Sigmoid colon (tissue), 4 donors: Measurements from ENCODE around the gene RPTOR.

Experiments
- POLR2A ChIP-seq, 2 donors: fragments of 450-650 bp; IDR thresholded peaks; one replicate each; pipeline ENCODE4 v1.6.1; 2016; ENCODE audit warnings: antibody characterized with exemption in 2 of 2, mild to moderate bottlenecking in 2 of 2, moderate library complexity in 2 of 2
- POLR2AphosphoS5 ChIP-seq, 4 donors: sonication (generic); formaldehyde crosslinking; IDR thresholded peaks; one replicate each; pipeline ENCODE4 v1.6.1; 2017; ENCODE audit warnings: antibody characterized with exemption in 4 of 4
- TF ChIP-seq, protein P1 (sequence below), 4 experiments: fragments of 450-650 bp in 3 of 4; fragments of 200-600 bp in 1 of 4; IDR thresholded peaks; one replicate each; pipeline ENCODE4 v1.5.1; 2016 to 2019; ENCODE audit warnings: antibody characterized with exemption in 4 of 4, mild to moderate bottlenecking in 3 of 4, moderate library complexity in 2 of 4

DNA sequence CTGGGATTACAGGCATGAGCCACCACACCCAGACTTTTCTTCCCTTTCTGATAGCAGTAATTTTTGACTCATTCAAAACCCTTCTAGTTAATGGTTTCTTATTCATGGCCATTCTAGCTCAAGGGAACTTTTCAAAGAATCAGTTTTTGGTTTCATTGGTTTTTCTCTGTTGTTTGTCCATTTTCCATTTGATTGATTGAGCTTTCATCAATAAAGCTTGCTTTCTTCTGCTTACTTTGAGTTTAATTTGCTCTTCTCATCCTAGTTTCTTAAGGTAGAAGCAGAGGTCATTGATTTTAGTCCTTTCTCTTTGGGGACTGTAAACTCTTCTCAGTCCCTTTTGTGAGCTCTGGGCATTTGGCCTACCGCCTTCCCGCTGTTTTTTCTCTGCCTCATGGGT lies 365.0 kb downstream of the RPTOR start:
- TF ChIP-seq POLR2A (IDR thresholded peaks at IDR 0.05) (no peak), POLR2AphosphoS5 (IDR thresholded peaks at IDR 0.05) (no peak)
- TF ChIP-seq, protein P1, sequence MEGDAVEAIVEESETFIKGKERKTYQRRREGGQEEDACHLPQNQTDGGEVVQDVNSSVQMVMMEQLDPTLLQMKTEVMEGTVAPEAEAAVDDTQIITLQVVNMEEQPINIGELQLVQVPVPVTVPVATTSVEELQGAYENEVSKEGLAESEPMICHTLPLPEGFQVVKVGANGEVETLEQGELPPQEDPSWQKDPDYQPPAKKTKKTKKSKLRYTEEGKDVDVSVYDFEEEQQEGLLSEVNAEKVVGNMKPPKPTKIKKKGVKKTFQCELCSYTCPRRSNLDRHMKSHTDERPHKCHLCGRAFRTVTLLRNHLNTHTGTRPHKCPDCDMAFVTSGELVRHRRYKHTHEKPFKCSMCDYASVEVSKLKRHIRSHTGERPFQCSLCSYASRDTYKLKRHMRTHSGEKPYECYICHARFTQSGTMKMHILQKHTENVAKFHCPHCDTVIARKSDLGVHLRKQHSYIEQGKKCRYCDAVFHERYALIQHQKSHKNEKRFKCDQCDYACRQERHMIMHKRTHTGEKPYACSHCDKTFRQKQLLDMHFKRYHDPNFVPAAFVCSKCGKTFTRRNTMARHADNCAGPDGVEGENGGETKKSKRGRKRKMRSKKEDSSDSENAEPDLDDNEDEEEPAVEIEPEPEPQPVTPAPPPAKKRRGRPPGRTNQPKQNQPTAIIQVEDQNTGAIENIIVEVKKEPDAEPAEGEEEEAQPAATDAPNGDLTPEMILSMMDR (IDR thresholded peaks at IDR 0.05), result no peak
